ENCODE results near the gene GATAD2A.
"Not testable (repeated sequence)": the region's sequence is repeated elsewhere in the genome, so short reads cannot be mapped to it uniquely, and the experiment has no call there.

GATAD2A gene

DNA sequence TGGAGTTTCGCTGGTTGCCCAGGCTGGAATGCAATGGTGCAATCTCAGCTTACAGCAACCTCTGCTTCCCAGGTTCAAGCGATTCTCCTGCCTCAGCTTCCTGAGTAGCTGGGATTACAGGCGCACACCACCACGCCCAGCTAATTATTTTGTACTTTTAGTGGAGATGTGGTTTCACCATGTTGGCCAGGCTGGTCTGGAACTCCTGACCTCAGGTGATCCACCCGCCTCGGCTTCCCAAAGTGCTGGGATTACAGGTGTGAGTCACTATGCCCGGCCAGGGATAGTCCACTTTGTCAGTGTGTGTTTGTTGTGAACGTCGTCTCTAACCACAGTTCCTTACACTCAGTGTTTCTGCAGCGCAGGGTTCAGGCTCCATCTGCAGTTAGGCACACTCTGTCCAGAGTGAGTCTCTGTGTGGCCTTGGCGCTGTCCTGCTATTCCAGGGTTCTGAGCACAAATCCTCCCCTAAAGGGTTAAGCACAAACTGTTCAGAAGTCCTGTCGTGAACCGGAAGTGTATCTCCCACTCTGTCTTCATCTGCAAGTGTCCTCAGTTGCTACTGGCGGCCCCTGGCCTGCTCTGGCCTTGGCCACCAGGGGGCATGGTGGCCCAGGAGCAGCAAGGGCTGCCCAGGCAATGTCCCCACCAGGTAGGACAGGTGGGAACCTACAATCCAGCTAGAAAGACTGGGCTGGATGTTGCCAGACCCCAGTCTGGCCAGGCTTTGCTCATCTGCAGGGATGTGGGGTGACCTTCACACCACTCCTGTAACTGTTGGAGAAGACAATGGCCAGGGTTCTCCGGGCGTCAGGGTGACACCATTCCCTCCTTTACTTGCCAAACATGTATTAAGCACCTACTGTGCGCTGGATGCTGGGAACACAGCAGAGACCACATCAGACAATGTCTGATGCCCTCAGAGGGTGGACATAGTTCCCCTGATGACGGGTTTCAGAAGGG is 38.8 kb upstream of the GATAD2A start:
- peak; percentile 99 for TF ChIP-seq CTCF (IDR thresholded peaks at IDR 0.05; ENCODE audit: low read length, missing control alignments)
- no peak overlapping the region for H3K4me3 ChIP-seq (replicated peaks; ENCODE audit: low read depth, low read length)
- peak; percentile 71 for DNase-seq (ENCODE audit: low read depth)

DNA sequence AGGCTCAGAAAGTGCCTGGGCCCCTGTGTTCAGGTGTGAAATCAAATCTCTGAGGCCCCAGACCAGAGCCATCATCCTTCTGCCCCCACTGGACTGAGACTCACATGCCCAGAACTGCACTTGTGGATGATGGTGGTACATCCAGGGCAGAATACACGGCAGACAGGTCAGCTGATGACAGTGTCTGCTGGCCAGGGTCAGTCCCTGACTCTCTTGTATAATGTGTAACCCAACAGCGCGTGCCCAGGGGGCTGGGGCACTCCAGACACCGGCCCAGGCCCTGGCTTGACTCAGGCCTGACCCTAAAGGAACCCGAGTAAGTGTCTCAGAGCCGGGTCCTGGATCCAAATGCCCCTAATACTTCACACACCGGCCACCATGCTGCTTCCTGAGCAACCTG is 37.4 kb upstream of the GATAD2A start:
- TF ChIP-seq CTCF (IDR thresholded peaks at IDR 0.05; ENCODE audit: low read length, missing control alignments): no peak
- H3K4me3 ChIP-seq (replicated peaks; ENCODE audit: low read depth, low read length): no peak overlapping the region
- no peak for DNase-seq (ENCODE audit: low read depth)

- H3K4me3 ChIP-seq (replicated peaks; ENCODE audit: low read depth, low read length): no peak overlapping the region
- DNase-seq (ENCODE audit: low read depth): no peak
- TF ChIP-seq CTCF (IDR thresholded peaks at IDR 0.05; ENCODE audit: low read length, missing control alignments): no peak
These were observed 34.4 kb upstream of the GATAD2A start for GRCh38 chr19:19371059-19371458.

GRCh38 chr19:19372656-19373416 is 32.6 kb upstream of the GATAD2A start:
- DNase-seq (ENCODE audit: low read depth): peak; percentile 71
- no peak overlapping the region for H3K4me3 ChIP-seq (replicated peaks; ENCODE audit: low read depth, low read length)
- TF ChIP-seq CTCF (IDR thresholded peaks at IDR 0.05; ENCODE audit: low read length, missing control alignments): no peak

DNA sequence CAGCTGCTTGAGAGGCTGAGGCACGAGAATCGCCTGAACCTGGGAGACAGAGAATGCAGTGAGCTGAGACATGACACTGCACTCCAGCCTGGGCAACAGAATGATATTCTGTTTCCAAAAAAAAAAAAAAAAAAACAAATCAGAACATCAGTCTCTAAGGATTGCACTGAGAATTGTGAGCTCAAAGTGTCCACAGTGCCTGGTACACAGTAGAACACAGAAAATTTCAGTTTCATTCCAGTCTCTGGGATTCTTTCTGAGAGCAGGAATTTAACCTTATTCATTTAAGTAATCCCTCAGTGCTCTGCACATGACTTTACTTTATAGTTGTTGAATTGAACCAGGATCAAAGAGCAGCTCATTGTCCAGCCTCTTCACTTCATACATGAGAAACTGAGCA is 25.9 kb upstream of the GATAD2A start:
- no peak for DNase-seq (ENCODE audit: low read depth)

GRCh38 chr19:19380316-19380715 is 25.2 kb upstream of the GATAD2A start:
- DNase-seq (ENCODE audit: low read depth); H3K4me3 ChIP-seq (replicated peaks; ENCODE audit: low read depth, low read length): not testable (repeated sequence)

More for the DNA sequence above, 25.9 kb upstream of the GATAD2A start:
- TF ChIP-seq CTCF (IDR thresholded peaks at IDR 0.05; ENCODE audit: low read length, missing control alignments): no peak
- no peak overlapping the region for H3K4me3 ChIP-seq (replicated peaks; ENCODE audit: low read depth, low read length)

Measured in fibroblast of pulmonary artery (primary cell).